Right lobe of liver (tissue), 6 donors: Measurements from ENCODE around the gene RBM15. TPM values are rescaled to one million over a fixed set of nuclear protein-coding genes. Genes with fewer than 3 reads are reported as not detected.

ENCODE experiments used
- ATAC-seq, 4 donors: fragments of 200-7000 bp; cut with Tn5 transposase; one replicate each; pipeline ENCODE4 v1.9.1; 2020; ENCODE audit warnings: mild to moderate bottlenecking in 4 of 4, moderate library complexity in 4 of 4
- DNase-seq, 3 donors: peaks; one replicate each; pipeline ENCODE4 v3.0.0-alpha.2; 2020
- H3K27ac ChIP-seq, 3 donors: fragments of 200-600 bp; one replicate each; pipeline ENCODE4 v1.8.0; 2022
- H3K27me3 ChIP-seq, 2 donors: fragments of 200-600 bp; one replicate each; pipeline ENCODE4 v1.8.0; 2022
- H3K36me3 ChIP-seq, 4 donors: fragments of 200-600 bp; sonication (generic) in 1 of 4; one replicate each; pipeline versions ENCODE4 v1.5.1 to v1.8.0; 2017 to 2022; ENCODE audit warnings: control low read depth in 1 of 4
- H3K4me1 ChIP-seq, 4 donors: fragments of 200-600 bp; sonication (generic) in 1 of 4; one replicate each; pipeline versions ENCODE4 v1.5.1 to v1.8.0; 2017 to 2022; ENCODE audit warnings: control low read depth in 1 of 4
- H3K4me3 ChIP-seq, 3 donors: fragments of 200-600 bp; one replicate each; pipeline ENCODE4 v1.8.0; 2022
- H3K9me3 ChIP-seq, 4 donors: fragments of 200-600 bp; sonication (generic) in 1 of 4; one replicate each; pipeline versions ENCODE4 v1.5.1 to v1.8.0; 2017 to 2022; ENCODE audit warnings: control low read depth in 1 of 4
- CTCF ChIP-seq, 4 donors: fragments of 200-600 bp in 3 of 4; fragments of 450-650 bp in 1 of 4; IDR thresholded peaks; one replicate each; pipeline versions ENCODE4 v1.5.1 to v1.8.0; 2016 to 2022; ENCODE audit warnings: antibody characterized with exemption in 4 of 4, mild to moderate bottlenecking in 2 of 4
- POLR2A ChIP-seq: fragments of 450-650 bp; IDR thresholded peaks from one replicate; pipeline ENCODE4 v1.6.1; 2017; ENCODE audit warnings: antibody characterized with exemption, mild to moderate bottlenecking
- WGBS: methylation state at CpG from one replicate; pipeline ENCODE4 v1.1.6; 2018; ENCODE audit warnings: low coverage, low lambda C conversion rate; ENCODE audit not compliant: insufficient coverage; ENCODE audit errors: missing lambda C conversion rate; 5-methylcytosine and 5-hydroxymethylcytosine counted together
- intact Hi-C, 2 donors: fragments of 100-400 bp; cut with DNase I; formaldehyde crosslinking; loops; one replicate each; pipeline versions ENCODE4 v1.11.2 to v1.14.1; 2022
- total RNA-seq, 6 experiments: library from RNA; depleted of rRNA in 2 of 6; stranded (reverse); fragments of >200 nt in 2 of 6; fragmentation: NEBNext Ultra II Directional in 3 of 6; extraction: Animal tissue kit (Norgen Biotek cat#: 25700) in 3 of 6; gene quantifications; one replicate each; pipeline versions ENCODE4 v1.1.0 to v1.2.4, GENCODE V29; 2016 to 2023
- donor health status: DM: no; HTN: yes; CAD: no.
- donor health status: DM: no; HTN: no; CAD: no.
- donor health status: DM: no; HTN: no; CAD: no.
- donor health status: DM: no; HTN: yes; CAD: no.
- donor health status: DM: no; HTN: yes; CAD: no.

RBM15 gene
- total RNA-seq, 6 experiments from 2014 or later, result 8.9 to 15.1 (median 12.2) TPM

GRCh38 chr1:110336300-110337039, 2.7 kb upstream of the RBM15 start:
- TF ChIP-seq CTCF (IDR thresholded peaks at IDR 0.05) (no peak), POLR2A (no peak)
- intact Hi-C loops, result loop anchor here in 1 of 2 donors (5.0 kb wide), 1 partner anchor 71 kb away; the partner anchor contains the start of gene LAMTOR5
- DNase-seq, result no peak
- Histone ChIP-seq H3K9me3 (no peaks in the 10 kb centered on the region), H3K4me1 (peaks cover 0 to 33% (median 4%) of the 10 kb centered on the region in 4 donors), H3K36me3 (peaks cover 0 to 7% (median 0%) of the 10 kb centered on the region in 4 donors), H3K27me3 (no peaks in the 10 kb centered on the region), H3K4me3 (no peak overlapping the region), H3K27ac (peak overlapping the region in 1 of 3 donors; percentile 99)
- ATAC-seq, result no peak
- 23% methylated on average over 1 of the region's 1 CpG for WGBS

GRCh38 chr1:110337704-110338308, 1.4 kb upstream of the RBM15 start:
- Histone ChIP-seq H3K36me3 (peaks cover 0 to 10% (median under 1%) of the 10 kb centered on the region in 4 donors), H3K4me1 (peaks cover 0 to 46% (median 10%) of the 10 kb centered on the region in 4 donors), H3K4me3 (peak overlapping the region; percentile 61 to 96 (median 96)), H3K9me3 (no peaks in the 10 kb centered on the region), H3K27ac (peak overlapping the region; percentile 95 to 99 (median 98)), H3K27me3 (no peaks in the 10 kb centered on the region)
- ATAC-seq (peak; percentile 1 to 16 (median 4)), DNase-seq (peak; percentile 64 to 78 (median 77))
- intact Hi-C loops, result loop anchor here in 1 of 2 donors (5.0 kb wide), 1 partner anchor 69 kb away; the partner anchor contains the start of gene LAMTOR5
- WGBS, result 1% methylated on average over 30 of the region's 36 CpGs
- TF ChIP-seq POLR2A, result no peak
- no peak for TF ChIP-seq CTCF (IDR thresholded peaks at IDR 0.05)

GRCh38 chr1:110338309-110338885, 780 bp upstream of the RBM15 start:
- Histone ChIP-seq H3K36me3 (peaks cover 0 to 10% (median 3%) of the 10 kb centered on the region in 4 donors), H3K27ac (peak overlapping the region; percentile 95 to 99 (median 98)), H3K4me3 (peak overlapping the region; percentile 61 to 96 (median 96)), H3K4me1 (peaks cover 0 to 52% (median 13%) of the 10 kb centered on the region in 4 donors), H3K27me3 (no peaks in the 10 kb centered on the region), H3K9me3 (no peaks in the 10 kb centered on the region)
- peak; percentile 73 to 86 (median 80) for ATAC-seq
- TF ChIP-seq CTCF (IDR thresholded peaks at IDR 0.05), result peak; percentile 52 to 77 (median 56)
- TF ChIP-seq POLR2A, result peak; percentile 79
- intact Hi-C loops, result loop anchor here in 1 of 2 donors (5.0 kb wide), 1 partner anchor 69 kb away; the partner anchor contains the start of gene LAMTOR5
- peak; percentile 92 to 97 (median 95) for DNase-seq
- 0% methylated on average over 19 of the region's 57 CpGs for WGBS

- WGBS, result 0% methylated on average over 34 of the region's 77 CpGs
- peaks cover 0 to 10% (median 3%) of the 10 kb centered on the region in 4 donors for H3K36me3 ChIP-seq
- H3K9me3 ChIP-seq, result no peaks in the 10 kb centered on the region
- peaks cover 0 to 64% (median 19%) of the 10 kb centered on the region in 4 donors for H3K4me1 ChIP-seq
- peak overlapping the region; percentile 84 to 96 (median 96) for H3K4me3 ChIP-seq
- H3K27ac ChIP-seq, result peak overlapping the region; percentile 84 to 88 (median 84)
- no peaks in the 10 kb centered on the region for H3K27me3 ChIP-seq
- peak; percentile 65 to 73 (median 72) for DNase-seq
- intact Hi-C loops, result loop anchor here (5.0 to 10.0 kb wide), 2 partner anchors 55 to 68 kb away; partner anchors contain the start of genes LAMTOR5 (in 1 of the 2) and SLC16A4 (in 1 of the 2)
- peak in 2 of 4 donors; percentile 5 to 56 for TF ChIP-seq CTCF (IDR thresholded peaks at IDR 0.05)
- TF ChIP-seq POLR2A, result peak; percentile 88
- peak in 3 of 4 donors; percentile 2 to 6 (median 5) for ATAC-seq
Measured at GRCh38 chr1:110339407-110340206, 430 bp downstream of the RBM15 start.
